GM23338 (cell line): Measurements from ENCODE around the gene TXNDC12. TPM values are rescaled to one million over a fixed set of nuclear protein-coding genes. Genes with fewer than 3 reads are reported as not detected.

ENCODE experiments used
- ATAC-seq: fragments of 200-7000 bp; cut with Tn5 transposase; 3 replicates; pipeline ENCODE4 v1.9.1; 2020
- DNase-seq: peaks from one replicate; pipeline ENCODE4 v3.0.0-alpha.2; 2015; ENCODE audit warnings: low spot score
- H2AFZ ChIP-seq: fragments of 200-600 bp; sonication (generic); 2 replicates; pipeline ENCODE4 v1.8.0; 2016; ENCODE audit warnings: antibody characterized with exemption, mild to moderate bottlenecking, moderate library complexity
- H3F3A ChIP-seq: fragments of 200-600 bp; sonication (generic); replicated peaks from 2 replicates; pipeline ENCODE4 v1.8.0; 2017; ENCODE audit warnings: antibody characterized with exemption, mixed run types, low read depth
- H3K27ac ChIP-seq: fragments of 200-600 bp; sonication (generic); 2 replicates; pipeline ENCODE4 v1.6.1; 2016; ENCODE audit warnings: low read depth
- H3K27me3 ChIP-seq: fragments of 200-600 bp; sonication (generic); 2 replicates; pipeline ENCODE4 v1.8.0; 2016; ENCODE audit warnings: mild to moderate bottlenecking, mixed run types, moderate library complexity; ENCODE audit not compliant: insufficient read depth
- H3K36me3 ChIP-seq: fragments of 200-600 bp; sonication (generic); 2 replicates; pipeline ENCODE4 v1.8.0; 2016; ENCODE audit warnings: mild to moderate bottlenecking; ENCODE audit not compliant: insufficient read depth
- H3K4me1 ChIP-seq: fragments of 200-600 bp; sonication (generic); 2 replicates; pipeline ENCODE4 v1.8.0; 2016; ENCODE audit warnings: mild to moderate bottlenecking, moderate library complexity; ENCODE audit not compliant: insufficient read depth
- H3K4me2 ChIP-seq: fragments of 200-600 bp; sonication (generic); 2 replicates; pipeline ENCODE4 v1.7.1; 2017; ENCODE audit warnings: mixed run types
- H3K4me3 ChIP-seq: fragments of 200-600 bp; sonication (generic); 2 replicates; pipeline ENCODE4 v1.6.1; 2016; ENCODE audit warnings: mixed run types
- H3K79me2 ChIP-seq: fragments of 200-600 bp; sonication (generic); replicated peaks from 2 replicates; pipeline ENCODE4 v1.8.0; 2017; ENCODE audit warnings: mild to moderate bottlenecking; ENCODE audit not compliant: insufficient read depth
- H3K9me2 ChIP-seq: fragments of 200-600 bp; sonication (generic); 2 replicates; pipeline ENCODE4 v1.8.0; 2017; ENCODE audit not compliant: insufficient read depth
- H4K20me1 ChIP-seq: fragments of 200-600 bp; sonication (generic); replicated peaks from 2 replicates; pipeline ENCODE4 v1.8.0; 2017; ENCODE audit warnings: mild to moderate bottlenecking; ENCODE audit not compliant: insufficient read depth
- H3K27ac Mint-ChIP-seq: 2 replicates; pipeline ENCODE4 v1.8.0; 2020; ENCODE audit warnings: inconsistent platforms, mild to moderate bottlenecking, moderate library complexity, mixed read lengths
- H3K27me3 Mint-ChIP-seq: 3 replicates; pipeline ENCODE4 v1.8.0; 2022; ENCODE audit warnings: low read depth, mild to moderate bottlenecking, moderate library complexity, mixed read lengths, inconsistent platforms; ENCODE audit not compliant: insufficient read depth, poor library complexity
- H3K36me3 Mint-ChIP-seq: 3 replicates; pipeline ENCODE4 v1.8.0; 2021; ENCODE audit warnings: low read depth, mild to moderate bottlenecking, inconsistent platforms, moderate library complexity, mixed read lengths
- H3K4me1 Mint-ChIP-seq: 3 replicates; pipeline ENCODE4 v1.8.0; 2020; ENCODE audit warnings: mild to moderate bottlenecking, inconsistent platforms, mixed read lengths
- H3K4me3 Mint-ChIP-seq: 3 replicates; pipeline ENCODE4 v1.8.0; 2021; ENCODE audit warnings: moderate library complexity, mild to moderate bottlenecking, inconsistent platforms, mixed read lengths
- H3K9me3 Mint-ChIP-seq: 3 replicates; pipeline ENCODE4 v1.8.0; 2020; ENCODE audit warnings: moderate library complexity, mild to moderate bottlenecking, inconsistent platforms, mixed read lengths
- CREB1 ChIP-seq: fragments of 250-450 bp; sonication (Bioruptor Pico); IDR thresholded peaks from 2 replicates; pipeline ENCODE4 v1.5.0; 2020; ENCODE audit warnings: low read depth, mild to moderate bottlenecking, moderate library complexity
- CTCF ChIP-seq, 2 experiments: fragments of 200-600 bp in 1 of 2; sonication (generic) in 1 of 2; conservative IDR thresholded peaks; 2 replicates each; pipeline versions ENCODE4 v1.5.1 to v1.6.1; 2016 to 2017; ENCODE audit warnings: antibody characterized with exemption in 2 of 2, low read depth in 2 of 2, mild to moderate bottlenecking in 2 of 2, moderate library complexity in 1 of 2
- ETS1 ChIP-seq: IDR thresholded peaks from 2 replicates; pipeline ENCODE4 v1.6.1; 2016; ENCODE audit warnings: antibody characterized with exemption
- EZH2 ChIP-seq: fragments of 200-600 bp; sonication (generic); IDR thresholded peaks from one replicate; pipeline ENCODE4 v1.8.0; 2017; ENCODE audit warnings: antibody characterized with exemption, mild to moderate bottlenecking, low read depth; ENCODE audit not compliant: unreplicated experiment
- EZH2phosphoT487 ChIP-seq: fragments of 200-600 bp; sonication (generic); IDR thresholded peaks from one replicate; pipeline ENCODE4 v1.8.1; 2018; ENCODE audit warnings: antibody characterized with exemption; ENCODE audit not compliant: unreplicated experiment
- JUNB ChIP-seq: IDR thresholded peaks from one replicate; pipeline ENCODE4 v1.6.1; 2016; ENCODE audit warnings: antibody characterized with exemption; ENCODE audit not compliant: unreplicated experiment
- NANOG ChIP-seq: IDR thresholded peaks from 2 replicates; pipeline ENCODE4 v1.6.1; 2016; ENCODE audit warnings: antibody characterized with exemption, borderline replicate concordance
- POLR2AphosphoS5 ChIP-seq: IDR thresholded peaks from 2 replicates; pipeline ENCODE4 v1.6.1; 2016; ENCODE audit warnings: antibody characterized with exemption, low read depth
- REST ChIP-seq: IDR thresholded peaks from one replicate; pipeline ENCODE4 v1.6.1; 2018; ENCODE audit warnings: antibody characterized with exemption; ENCODE audit not compliant: unreplicated experiment
- STAT1 ChIP-seq: IDR thresholded peaks from one replicate; pipeline ENCODE4 v1.6.1; 2016; ENCODE audit warnings: antibody characterized with exemption; ENCODE audit not compliant: unreplicated experiment
- ZNF114 ChIP-seq: fragments of 250-450 bp; sonication (Bioruptor Pico); IDR thresholded peaks from 2 replicates; pipeline ENCODE4 v1.5.0; 2020; ENCODE audit warnings: mild to moderate bottlenecking, moderate library complexity
- ZNF331 ChIP-seq: fragments of 250-450 bp; sonication (Bioruptor Pico); IDR thresholded peaks from 2 replicates; pipeline ENCODE4 v1.5.0; 2020; ENCODE audit warnings: low read depth, mild to moderate bottlenecking, moderate library complexity
- ZNF462 ChIP-seq: fragments of 250-450 bp; sonication (Bioruptor Pico); IDR thresholded peaks from 2 replicates; pipeline ENCODE4 v1.5.0; 2020; ENCODE audit warnings: mild to moderate bottlenecking, moderate library complexity
- polyA plus RNA-seq: library from polyadenylated mRNA; unstranded; fragments of >200 nt; fragmentation: Nextera tagmentation; extraction: Ambion mirVana; gene quantifications from 2 replicates; pipeline ENCODE4 v1.2.1, GENCODE V29; 2016
- total RNA-seq: library from RNA; depleted of rRNA; stranded (reverse); fragments of >200 nt; shearing (Covaris generic); gene quantifications from 2 replicates; pipeline ENCODE4 v1.2.3, GENCODE V29; 2014

Gene TXNDC12
- total and polyA plus RNA-seq, 2 experiments from 2014 or later, result 68.9 to 88.2 TPM

GRCh38 chr1:52063192-52063591 is 8.2 kb upstream of the TXNDC12 start:
- H3K27ac Mint-ChIP-seq, result peak overlapping the region; percentile 26; the same call in 1 of the 2 replicates
- ATAC-seq, result no peak
- H2AFZ ChIP-seq, result no peak overlapping the region
- no peak overlapping the region for H3K27ac ChIP-seq
- no peaks in the 10 kb centered on the region for H3K27me3 ChIP-seq
- no peaks in the 10 kb centered on the region for H3K9me3 Mint-ChIP-seq
- H3K79me2 ChIP-seq, result peaks cover 86% of the 10 kb centered on the region
- TF ChIP-seq EZH2phosphoT487, result no peak
- TF ChIP-seq EZH2, result no peak
- TF ChIP-seq REST, result no peak
- TF ChIP-seq ZNF462 (CRISPR knock-in tag), result no peak
- TF ChIP-seq CREB1 (CRISPR knock-in tag), result no peak
- no peak for TF ChIP-seq ZNF331 (CRISPR knock-in tag)
- TF ChIP-seq POLR2AphosphoS5, result no peak
- TF ChIP-seq ETS1, result no peak
- no peak for TF ChIP-seq ZNF114
- no peak for TF ChIP-seq JUNB
- TF ChIP-seq NANOG, result no peak
- TF ChIP-seq STAT1, result no peak
- TF ChIP-seq CTCF (conservative IDR thresholded peaks at IDR 0.05; ENCODE audit: low read depth in 2 of 2), result no peak
- no peaks in the 10 kb centered on the region for H3F3A ChIP-seq
- peaks cover 82% of the 10 kb centered on the region for H3K36me3 Mint-ChIP-seq
- peaks cover 2% of the 10 kb centered on the region for H3K27me3 Mint-ChIP-seq
- peaks cover 26% of the 10 kb centered on the region for H4K20me1 ChIP-seq
- H3K4me3 Mint-ChIP-seq, result no peak overlapping the region
- no peak for DNase-seq
- H3K4me1 Mint-ChIP-seq, result peaks cover 7% of the 10 kb centered on the region
- no peak overlapping the region for H3K4me2 ChIP-seq
- peaks cover 2% of the 10 kb centered on the region; the same call in 1 of the 2 replicates for H3K4me1 ChIP-seq
- no peaks in the 10 kb centered on the region for H3K9me2 ChIP-seq
- H3K36me3 ChIP-seq, result peaks cover 65% of the 10 kb centered on the region
- no peak overlapping the region for H3K4me3 ChIP-seq
